Kidney tubule cell (primary cell): ENCODE results near the gene WT1.

ENCODE experiments used
- DNase-seq: peaks from one replicate; pipeline ENCODE4 v3.0.0-alpha.2; 2018; ENCODE audit warnings: low spot score

Gene WT1

GRCh38 chr11:32421992-32422391 lies 13.3 kb downstream of the WT1 start:
- DNase-seq, result no peak

GRCh38 chr11:32420937-32421901 lies 14.1 kb downstream of the WT1 start:
- no peak for DNase-seq

DNA sequence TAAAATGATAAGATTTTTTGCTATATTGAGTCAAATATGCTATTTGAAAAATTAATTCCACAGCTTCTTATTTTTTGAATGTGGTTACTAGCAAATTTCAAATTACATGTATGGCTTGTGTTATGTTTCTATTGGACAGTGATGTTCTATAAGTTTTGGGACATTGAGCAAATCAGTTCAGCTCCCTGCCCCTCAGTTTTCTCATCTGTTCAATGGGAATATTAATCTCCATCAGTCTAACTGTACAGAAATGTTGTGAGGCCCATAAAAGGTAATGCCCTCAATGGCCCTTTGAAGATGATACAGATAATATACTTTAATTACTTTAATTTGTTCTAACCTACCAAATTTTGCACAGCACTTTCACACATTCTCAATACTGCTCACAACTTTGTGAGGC lies 15.2 kb downstream of the WT1 start:
- DNase-seq, result no peak

DNA sequence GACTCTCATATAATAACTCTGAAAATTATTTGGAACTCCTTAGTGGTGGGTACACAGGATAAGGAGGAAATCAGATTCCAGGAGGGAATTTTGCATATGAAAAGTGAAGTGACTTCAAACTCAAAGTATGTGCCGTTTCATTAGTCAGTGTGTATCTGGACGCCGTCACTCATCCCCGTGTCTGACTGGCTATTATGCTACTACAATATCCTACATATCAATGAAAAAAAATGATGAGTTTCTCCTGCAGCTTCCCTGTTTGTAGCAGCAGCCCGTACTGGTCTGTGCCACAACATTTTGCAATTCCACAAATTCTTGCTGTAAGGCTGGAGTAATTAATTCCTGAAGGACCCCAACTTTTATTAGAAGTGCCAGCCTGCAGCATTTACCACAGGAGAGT lies 16.5 kb downstream of the WT1 start:
- peak; percentile 42 for DNase-seq

DNA sequence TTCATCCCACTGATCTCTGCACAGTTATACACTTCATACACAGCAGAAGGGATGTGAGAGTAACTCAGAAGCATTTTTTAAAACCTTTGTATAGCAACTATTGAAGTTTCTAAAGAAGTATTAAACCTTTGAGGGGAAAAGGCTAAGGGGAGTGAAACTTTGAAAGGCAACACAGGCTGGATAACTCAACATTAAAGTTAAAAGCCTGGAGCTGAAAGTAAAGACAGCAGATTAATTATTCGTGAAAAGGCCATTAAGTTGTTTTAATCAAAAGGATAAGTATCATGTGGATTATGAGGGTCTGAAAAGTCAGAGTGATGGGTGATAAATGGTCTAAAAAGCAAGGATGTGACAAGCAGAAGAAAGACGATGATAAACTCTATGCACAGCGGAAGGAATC lies 17.5 kb downstream of the WT1 start:
- no peak for DNase-seq

DNA sequence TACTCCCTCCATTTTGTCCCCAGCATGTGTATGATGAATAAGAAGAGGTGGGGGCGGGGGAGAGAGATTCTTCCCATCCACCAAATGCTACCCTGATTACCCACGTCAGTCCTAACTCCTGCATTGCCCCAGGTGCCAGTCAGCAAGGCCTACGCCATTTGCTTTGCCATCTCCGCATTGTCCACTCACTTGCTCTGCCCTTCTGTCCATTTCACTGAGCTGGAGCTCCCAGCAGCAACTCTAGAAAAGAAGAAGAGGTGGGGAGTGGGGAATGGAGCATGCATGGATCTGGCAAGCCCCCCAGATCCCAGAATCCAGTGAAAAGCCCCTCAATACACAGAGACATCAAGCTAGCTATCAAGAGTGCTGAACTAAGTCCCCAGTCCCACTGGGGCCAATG lies 19.0 kb downstream of the WT1 start:
- no peak for DNase-seq

- no peak for DNase-seq
These were observed 20.4 kb downstream of the WT1 start for GRCh38 chr11:32414925-32415324.

DNA sequence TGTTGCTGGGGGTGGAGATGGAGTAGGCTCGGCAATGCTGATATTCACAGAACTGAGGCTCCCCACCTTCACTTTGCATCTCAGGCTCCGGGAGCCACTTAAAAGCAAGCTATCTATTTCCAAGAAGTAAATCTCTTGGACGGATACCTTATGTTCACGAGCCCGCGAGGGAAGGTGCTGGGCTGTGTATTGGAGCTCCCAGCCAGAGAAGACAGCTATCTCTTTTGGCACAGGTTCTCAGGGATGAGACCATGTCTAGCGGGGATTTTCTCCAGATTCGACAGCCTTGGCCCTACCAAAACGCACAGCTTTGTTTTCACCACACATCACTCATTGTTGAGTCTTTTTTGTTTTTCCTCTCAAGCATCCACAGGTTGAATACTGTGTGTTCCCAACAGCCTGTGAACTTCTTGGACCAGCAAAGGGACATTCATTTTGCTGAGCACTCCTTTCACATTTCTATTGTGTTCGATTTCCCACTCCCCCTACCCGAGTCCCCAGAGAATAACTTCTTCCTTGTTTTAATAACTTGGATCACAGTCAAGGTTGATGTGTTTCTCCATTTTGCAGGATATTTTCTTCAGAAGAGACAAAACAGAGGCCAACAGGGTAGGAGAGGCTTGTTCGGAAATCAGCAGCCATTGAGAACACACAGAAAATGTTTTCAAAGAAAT lies 23.3 kb downstream of the WT1 start:
- no peak for DNase-seq

DNA sequence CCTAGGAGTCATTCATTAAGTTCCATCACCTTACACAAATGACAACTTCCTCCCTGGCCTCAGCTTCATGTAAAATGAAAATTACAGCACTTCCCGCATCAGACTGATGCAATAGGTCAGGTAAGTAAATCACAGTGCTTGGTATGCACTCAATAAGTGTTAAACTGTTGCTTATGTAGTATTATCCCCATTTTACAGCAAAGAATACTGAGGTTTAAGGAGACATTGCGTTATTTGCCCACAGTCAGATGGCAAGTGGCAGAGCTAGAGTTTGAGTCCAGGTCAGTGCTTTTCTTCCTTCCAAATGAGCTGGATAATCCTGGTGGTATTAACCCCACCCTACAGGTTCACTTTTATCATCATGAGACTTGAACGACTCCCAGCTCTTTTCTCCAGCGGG lies 29.7 kb downstream of the WT1 start:
- no peak for DNase-seq

- DNase-seq, result no peak
These were observed 32.5 kb downstream of the WT1 start for GRCh38 chr11:32402836-32403235.

GRCh38 chr11:32400670-32401369 lies 34.5 kb downstream of the WT1 start:
- no peak for DNase-seq

DNA sequence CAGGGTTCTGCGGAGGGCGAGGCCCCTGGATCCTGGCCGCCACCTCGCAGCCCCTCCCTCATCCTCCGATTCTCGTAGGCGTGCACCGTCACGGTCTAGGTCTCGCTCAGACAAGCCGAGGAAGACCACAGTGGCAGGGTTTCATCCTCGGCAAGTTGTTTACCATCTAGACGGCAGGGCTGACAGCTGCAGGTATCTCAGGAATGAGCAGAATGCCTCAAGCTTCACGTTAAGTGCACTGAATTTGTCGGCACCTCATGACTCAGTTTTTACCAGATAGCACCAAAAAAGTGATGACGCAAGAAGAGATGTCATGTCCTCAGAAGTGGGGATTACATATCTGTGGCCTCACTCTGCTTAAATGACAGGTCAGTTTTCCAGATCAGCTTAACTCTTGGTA lies 35.1 kb downstream of the WT1 start:
- DNase-seq, result peak; percentile 46

- DNase-seq, result peak; percentile 25
These were observed 38.3 kb downstream of the WT1 start for GRCh38 chr11:32396991-32397390.

GRCh38 chr11:32396331-32396730 lies 39.0 kb downstream of the WT1 start:
- no peak for DNase-seq

GRCh38 chr11:32395127-32395526 lies 40.2 kb downstream of the WT1 start:
- DNase-seq, result no peak

- no peak for DNase-seq
These were observed 42.5 kb downstream of the WT1 start for GRCh38 chr11:32392840-32393239.

DNA sequence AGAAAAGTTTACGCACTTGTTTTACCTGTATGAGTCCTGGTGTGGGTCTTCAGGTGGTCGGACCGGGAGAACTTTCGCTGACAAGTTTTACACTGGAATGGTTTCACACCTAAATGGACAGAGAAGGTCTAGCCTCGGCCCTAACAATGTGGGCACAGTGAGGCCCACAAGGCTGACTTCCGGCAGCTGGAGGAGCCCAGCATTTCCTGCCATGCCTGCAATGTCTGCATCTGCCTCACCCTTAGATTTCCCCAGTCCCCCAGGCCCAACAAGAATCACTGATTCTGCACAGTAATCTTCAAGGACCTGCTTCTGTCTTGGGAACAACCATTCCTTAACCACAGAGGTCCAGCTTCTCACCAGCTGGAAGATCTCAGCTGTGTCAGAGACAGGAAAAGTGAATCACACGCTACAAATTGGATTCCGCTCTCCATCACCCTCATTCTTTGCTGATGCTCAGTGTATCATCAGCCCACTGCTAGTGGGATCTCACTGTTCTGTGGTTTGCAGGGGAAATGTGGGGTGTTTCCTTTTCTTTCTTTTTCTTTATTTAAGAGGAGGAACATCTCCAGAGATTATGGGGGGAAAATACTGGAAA lies 43.3 kb downstream of the WT1 start:
- peak; percentile 11 for DNase-seq

- no peak for DNase-seq
These were observed 43.9 kb downstream of the WT1 start for GRCh38 chr11:32391479-32391878.

GRCh38 chr11:32390712-32391111 lies 44.6 kb downstream of the WT1 start:
- DNase-seq, result no peak

DNA sequence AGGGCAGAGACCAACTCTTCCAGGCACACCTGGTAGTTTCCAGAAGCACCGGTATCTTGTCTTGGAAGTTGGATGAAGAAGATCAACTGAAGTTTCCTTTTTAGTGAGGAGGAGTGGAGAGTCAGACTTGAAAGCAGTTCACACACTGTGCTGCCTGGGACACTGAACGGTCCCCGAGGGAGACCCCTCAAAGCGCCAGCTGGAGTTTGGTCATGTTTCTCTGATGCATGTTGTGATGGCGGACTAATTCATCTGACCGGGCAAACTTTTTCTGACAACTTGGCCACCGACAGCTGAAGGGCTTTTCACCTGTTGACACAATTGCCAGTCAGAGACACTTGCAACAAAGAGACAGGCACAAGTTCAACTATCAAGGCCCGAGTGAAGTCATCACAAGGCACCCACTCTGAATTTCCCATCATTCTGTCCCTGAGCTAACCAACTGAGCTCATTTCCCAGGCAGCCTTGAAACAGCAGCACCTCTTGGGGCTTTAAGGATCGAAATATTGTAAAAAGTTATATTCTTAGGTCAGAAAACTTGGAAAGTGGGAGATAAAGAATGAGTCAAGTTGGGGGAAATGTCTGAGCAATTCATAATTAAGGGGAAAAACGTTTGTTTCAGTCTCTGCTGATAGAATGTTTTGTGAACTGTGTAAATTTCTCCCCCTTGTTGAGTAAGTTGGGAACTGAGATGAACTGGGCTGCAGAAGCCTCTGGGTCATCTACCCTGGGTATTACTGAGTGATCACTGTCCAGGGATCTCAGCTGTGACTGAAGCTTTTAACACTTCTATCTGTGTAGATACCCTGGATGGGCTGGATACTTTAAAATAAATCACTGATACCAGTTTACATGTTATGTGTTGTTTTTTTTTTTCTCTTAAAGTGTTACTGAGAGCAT lies 46.2 kb downstream of the WT1 start:
- no peak for DNase-seq

GRCh38 chr11:32388365-32388764 lies 47.0 kb downstream of the WT1 start:
- DNase-seq, result no peak
